Activated CD8-positive, alpha-beta memory T cell treated with anti-CD3 and anti-CD28 coated beads, Interleukin-2, amount 50 U/mL, for 1 hour (primary cell): ENCODE measurements around the gene SLC11A2.

Experiments
- DNase-seq: peaks from one replicate; pipeline ENCODE4 v3.0.0-alpha.2; 2020; ENCODE audit errors: extremely low read depth

The SLC11A2 gene

DNA sequence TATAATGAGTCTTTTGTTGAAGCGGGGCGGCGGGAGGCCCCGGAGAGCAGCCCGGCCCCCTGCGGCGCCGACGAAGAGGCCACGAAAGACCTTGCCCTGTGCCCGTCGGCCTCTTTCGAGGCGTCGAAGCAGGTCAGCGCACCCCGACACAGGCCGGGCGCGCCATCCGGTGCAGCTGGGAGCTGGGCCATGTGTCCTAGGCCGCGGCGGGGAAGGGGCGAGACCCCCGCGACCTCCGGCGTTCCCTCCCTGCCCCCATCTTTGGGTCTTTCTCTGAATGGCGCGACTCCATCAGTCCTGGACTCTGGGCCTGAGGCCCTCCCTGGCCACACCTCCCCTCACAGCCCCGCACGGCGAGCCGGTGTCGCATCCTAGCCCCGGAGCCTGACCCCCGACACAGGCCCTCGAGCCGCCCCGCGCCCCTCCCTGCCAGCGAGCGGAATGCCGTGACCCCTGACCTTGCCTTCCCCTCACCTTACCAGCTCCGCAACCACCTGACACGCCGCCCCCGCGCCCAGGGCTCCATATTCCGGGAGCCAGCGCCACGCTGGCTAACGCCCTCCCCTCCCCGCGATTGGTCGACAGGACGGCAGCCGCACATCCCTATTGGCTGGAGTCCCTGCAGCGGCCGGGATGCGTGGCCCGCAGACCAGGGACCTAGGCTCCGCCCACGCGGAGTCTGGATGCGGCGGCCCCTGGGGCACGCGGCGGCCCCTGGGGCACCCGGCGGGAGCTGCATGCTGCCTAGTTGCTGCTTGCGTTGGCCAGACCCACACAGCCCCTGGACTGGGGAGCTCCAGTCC, at the start of gene SLC11A2:
Gene SLC11A2 (minus strand): TSS at position 549 of the 803 bp plus-strand sequence. CDS start 15,656 bp downstream, outside the sequence.
- DNase-seq: peak; percentile 77

DNA sequence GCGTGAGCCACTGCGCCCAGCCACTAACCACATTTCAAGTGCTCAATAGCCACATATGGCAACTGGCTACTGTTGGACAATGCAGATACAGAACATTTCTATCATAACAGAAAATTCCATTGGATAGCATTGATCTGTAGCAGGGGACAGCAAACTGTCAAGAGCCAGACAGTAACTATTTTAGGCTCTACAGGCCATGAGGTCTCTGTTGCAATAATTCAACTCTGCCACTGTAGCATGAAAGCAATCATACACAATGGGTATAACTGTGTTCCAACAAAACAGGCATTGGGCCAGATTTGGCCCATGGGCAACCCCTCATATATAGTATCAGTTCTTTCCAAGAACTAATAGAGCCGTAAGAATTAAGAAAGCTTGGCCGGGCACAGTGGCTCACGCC, 49.2 kb upstream of the SLC11A2 start:
- no peak for DNase-seq

DNA sequence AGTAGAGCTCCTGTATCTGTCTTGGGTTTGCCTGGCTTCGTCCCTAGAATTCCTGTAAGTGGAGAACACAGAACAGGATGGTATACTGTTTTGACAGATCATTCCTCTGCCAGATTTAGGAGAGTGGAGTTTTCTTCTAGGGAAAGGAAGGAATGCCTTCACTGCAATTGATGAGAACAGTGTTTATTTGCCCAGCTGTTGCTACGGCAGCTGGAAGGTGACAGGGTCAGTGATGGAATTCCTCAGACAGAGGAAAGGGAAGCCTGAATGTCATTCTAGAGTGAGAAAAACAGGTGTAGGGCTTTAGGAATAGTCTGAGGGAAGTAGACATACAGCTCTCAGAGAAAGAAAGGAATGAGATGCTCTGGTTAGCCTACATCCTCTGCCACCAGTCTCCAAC, 45.5 kb upstream of the SLC11A2 start:
- no peak for DNase-seq

DNA sequence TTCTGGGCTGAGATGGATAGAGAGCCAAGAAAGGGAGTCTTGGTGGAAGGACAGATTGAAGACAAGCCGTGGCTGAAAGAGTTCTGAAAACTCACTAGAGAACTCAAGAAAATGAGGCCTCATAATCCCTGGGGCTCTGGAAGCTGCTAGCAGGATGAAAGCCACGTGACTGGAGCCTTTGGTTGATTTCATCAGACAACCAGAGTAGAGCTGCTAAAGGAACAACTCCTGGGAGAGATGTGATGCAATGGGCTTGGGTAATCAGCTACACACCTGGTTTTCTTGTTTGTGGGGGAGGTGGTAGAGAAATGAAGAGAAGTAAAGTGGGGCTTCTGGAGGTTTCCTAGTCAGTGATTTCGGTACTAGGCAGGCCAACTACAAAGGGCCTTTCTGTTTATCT, 43.8 kb upstream of the SLC11A2 start:
- no peak for DNase-seq

DNA sequence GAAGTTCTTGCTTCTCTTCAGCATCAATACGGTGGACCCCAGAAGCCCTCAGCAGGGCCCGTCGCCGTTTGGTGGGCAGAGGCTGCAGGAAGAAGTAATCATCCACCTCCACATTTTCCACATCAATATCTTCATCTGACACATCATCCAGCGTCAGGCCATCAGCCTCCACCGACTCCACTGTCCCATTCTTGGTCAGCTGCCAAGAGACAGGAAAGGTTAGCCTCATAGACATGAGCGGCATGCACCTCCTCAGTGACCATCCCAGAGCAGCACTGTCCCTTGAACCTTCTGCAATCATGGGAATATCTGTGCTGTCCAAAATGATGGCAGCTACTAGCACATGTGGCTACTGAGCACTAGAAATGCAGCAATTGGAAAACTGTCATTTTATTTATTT, 41.6 kb upstream of the SLC11A2 start:
- no peak for DNase-seq

DNA sequence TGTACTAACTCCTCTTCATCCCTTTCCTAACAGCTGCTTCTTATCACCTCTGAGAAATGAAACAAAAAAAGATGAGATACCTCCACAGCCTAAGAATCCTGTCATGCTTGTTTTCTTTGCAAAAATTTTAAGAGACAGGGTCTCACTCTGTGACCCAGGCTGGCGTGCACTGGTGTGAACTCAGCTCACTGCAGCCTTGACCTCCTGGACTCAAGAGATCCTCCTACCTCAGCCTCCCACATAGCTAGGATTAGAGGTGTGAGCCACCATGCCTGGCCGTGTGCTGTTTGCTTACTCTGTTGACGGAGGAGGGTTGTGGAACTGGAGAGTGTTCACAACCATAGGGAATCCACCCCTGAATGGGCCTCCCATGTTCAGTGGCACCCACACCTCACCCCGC, 41.0 kb upstream of the SLC11A2 start:
- no peak for DNase-seq

DNA sequence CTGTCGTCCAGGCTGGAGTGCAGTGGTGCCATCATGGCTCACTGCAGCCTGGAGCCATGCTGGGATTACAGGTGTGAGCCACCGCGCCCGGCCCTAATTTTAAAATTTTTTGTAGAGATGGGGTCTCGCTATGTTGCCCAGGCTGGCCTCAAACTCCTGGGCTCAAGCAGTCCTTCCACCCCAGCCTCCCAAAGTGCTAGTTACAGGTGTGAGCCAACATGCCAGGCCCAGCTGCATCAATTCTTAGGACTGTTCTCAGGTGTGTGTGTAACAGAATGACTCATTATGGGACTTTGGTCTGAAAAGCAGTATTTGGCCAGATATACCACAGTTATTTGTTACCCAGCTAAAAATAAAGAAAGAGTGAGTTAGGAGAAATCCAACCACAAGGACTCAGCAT, 39.3 kb upstream of the SLC11A2 start:
- no peak for DNase-seq

DNA sequence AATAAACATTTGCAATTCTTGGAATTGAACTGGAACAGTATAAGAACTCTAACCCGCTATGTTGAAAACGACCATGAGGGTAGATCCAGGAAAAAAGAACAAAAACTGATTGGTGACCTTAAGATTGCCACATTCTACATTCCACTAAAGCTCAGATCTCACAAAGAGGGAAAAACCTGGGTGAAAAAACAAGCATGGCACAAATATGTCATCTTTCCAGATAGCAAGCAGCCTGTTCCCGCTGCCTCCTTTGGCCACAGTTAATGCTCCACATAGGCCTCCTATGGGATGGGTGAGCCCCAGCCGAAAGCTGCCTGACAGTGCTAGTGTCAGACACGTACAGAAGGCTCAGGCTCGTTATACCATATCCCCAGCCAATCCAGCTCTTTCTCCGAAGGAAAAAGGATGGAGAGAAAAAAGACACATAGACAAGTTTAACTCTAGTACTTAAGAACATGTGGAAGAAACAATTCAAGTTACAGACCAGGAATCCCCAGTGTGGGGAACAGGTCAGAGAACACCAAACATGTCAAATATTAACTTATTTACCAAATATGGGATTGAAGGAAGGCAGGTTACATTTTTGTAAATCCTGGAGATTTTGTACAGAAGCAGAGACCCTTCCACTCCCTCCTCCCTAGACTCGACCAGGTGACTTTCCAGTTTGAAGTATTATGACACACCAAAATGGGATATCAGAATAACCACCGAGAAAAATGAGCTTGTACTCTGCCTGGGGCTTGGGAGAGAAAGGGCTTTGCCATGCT, 36.6 kb upstream of the SLC11A2 start:
- DNase-seq: no peak

DNA sequence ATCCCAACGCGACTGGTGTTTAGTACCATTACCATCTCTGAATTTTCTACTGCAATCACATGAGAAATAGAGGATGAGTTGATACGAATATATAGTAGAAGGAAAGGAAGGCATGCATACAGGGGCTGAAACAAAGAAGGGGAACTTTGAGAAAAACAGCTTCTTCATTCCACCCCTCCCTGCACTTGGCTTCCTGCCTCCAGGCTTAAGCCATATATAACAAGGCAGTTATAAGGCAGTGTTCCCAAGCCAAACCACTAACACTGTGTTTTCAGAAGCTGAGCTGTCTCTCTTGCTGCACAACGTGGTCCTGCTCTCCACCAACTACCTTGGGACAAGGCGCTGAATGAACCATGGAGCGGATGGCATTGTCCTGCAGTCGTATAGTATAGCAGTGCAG, 32.9 kb upstream of the SLC11A2 start:
- no peak for DNase-seq

DNA sequence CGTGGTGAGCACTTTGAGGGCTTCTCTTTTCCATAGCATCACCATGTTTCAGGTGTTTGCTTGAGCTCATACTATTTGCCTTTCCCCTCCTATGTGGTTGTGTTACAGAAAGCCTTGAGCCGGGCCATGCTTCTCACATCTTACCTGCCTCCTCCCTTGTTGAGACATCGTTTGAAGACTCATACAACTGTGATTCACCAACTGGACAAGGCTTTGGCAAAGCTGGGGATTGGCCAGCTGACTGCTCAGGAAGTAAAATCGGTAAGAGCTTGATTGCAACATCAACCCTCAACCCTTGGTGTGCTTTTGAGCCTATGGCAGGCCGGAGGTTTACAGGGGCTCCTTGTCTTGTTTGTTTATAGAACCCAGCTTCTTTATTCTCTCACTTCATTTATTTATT, 30.1 kb upstream of the SLC11A2 start:
- DNase-seq: no peak

DNA sequence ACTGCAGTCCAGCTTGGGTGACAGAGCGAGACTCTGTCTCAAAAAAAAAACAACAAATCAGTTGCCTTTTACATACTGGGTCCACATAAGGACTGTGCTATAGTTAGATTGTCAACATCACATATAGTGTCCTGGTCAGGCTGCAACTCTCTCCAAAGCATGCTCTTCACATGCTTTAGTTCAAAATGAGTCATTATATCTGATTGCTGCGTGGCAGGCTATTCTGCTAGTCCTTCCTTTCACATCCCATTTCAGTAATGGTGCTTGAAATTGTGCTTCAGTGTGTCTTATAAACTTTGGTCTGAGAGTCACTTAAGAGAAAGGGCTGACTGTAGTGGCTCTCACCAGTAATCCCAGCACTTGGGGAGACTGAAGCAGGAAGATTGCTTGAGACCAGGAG, 28.9 kb upstream of the SLC11A2 start:
- no peak for DNase-seq

DNA sequence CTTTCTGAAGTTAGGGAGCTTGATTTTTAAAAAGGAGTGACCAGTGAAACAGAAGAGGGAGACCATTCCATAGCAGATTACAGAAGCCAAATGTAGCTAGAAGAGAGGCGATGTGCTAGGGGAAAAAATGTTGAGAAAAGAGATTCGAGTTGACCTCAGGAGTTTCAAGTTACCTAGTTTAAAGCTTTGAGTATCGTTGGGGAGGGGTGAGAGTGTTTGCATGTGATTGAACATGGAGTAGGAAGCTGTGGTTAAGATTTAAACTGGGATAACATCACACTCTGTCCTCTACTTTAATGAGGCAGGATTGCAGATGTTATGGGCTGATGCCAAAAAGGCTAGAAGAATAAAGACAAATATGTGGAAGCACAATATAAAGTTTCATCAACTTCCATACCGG, 25.6 kb upstream of the SLC11A2 start:
- no peak for DNase-seq

DNA sequence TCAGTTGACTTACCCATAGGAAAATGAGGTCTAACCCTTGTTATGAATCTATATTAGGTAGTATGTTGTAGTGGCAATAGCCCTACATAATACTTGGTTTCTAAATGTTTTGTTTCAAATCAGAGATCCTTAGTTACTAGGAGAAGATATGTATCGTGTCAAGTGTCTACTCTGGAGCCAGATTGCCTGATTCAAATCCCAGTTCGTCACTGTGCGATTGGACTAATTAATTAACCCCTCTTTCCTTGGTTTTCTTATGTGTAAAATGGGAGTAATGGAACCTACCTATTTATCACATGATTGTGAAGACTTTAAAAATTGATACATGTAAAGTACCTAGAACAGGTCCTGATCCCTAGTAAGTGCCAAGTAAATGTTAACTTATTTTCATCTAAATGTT, 23.3 kb upstream of the SLC11A2 start:
- DNase-seq: no peak

DNA sequence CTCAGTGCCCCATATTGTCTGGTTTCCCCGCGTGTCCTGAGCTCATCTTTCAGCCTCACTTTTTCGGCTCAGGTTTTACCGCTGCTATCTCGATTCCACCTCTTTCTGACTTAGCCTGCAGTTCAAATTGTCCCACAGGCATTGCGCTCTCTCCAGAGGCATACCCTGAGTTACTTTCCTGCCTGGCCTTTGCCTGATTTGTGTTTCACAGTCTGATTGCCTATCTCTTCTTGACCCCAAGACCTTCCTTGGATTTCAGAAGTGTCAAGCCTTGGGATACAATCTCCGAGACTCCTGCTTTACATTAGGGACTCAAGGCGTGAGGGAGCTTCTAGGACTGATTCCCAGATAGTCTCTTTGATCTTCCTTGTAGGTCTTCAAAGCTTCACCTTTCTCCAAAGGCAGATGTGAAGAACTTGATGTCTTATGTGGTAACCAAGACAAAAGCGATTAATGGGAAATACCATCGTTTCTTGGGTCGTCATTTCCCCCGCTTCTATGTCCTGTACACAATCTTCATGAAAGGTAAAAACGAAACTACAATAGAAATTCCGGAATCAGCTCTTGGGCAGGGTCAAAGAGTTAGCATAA, 22.6 kb upstream of the SLC11A2 start:
- DNase-seq: no peak

DNA sequence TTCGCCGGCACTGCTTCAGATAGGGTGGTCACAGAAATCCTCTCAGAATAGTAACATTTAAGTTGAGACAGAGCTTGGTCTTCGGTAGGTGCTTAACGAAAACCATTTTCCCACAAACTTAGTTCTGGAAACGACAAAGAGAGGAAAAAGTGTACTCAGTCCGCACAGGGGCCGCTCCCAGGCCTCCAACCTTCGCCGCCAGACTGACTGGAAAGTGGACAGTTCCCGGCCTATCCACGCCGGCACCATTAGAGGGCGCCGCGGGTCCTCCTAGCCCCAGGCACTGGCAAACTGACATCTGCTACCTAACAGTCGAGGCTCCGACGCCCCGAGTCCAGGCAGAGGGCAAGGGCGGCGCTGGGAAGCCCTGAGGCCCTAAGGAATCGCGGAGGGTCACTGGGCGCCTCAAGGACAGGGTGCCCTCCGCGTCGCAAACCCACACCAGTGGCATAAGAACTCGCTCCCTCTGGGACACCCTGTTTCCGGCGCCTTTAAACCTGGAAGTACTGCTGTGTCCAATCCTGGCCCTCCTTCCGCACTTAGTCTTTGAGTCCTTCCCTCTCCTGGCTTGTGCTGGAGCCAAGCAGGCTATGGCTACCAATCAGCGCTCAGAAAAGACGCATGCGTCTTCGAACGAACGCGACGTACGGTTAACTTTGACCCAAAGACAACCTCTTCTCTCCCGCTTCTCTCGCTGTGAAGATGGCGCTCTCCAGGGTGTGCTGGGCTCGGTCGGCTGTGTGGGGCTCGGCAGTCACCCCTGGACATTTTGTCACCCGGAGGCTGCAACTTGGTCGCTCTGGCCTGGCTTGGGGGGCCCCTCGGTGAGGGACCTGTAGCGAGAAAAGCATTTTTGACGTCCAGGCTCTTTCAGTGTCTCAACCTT, 21.7 kb upstream of the SLC11A2 start, which contains the start of gene LETMD1:
Gene LETMD1 (plus strand): TSS at position 673 of the 886 bp plus-strand sequence. CDS start 30 bp downstream, at position 703.
- DNase-seq: peak; percentile 80

DNA sequence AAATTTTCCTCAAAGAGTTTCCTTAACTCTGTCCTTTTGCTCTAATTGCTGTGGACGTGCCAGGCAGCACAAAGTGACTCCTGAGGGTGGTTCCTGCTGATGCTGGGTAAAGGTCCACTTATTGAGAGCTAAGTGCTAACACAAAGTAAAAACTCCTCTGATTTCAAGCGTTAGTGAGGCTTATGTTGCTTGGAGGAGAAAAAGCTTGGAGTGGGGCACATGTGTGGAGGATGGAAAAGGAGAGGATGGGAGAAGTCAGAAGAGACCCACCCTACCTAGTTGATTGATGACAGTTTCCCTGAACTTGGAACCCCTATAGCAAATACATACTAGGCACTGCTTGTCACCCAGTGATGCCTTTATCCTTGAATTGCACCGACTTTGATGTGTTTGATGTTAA, 10.1 kb upstream of the SLC11A2 start:
- no peak for DNase-seq

DNA sequence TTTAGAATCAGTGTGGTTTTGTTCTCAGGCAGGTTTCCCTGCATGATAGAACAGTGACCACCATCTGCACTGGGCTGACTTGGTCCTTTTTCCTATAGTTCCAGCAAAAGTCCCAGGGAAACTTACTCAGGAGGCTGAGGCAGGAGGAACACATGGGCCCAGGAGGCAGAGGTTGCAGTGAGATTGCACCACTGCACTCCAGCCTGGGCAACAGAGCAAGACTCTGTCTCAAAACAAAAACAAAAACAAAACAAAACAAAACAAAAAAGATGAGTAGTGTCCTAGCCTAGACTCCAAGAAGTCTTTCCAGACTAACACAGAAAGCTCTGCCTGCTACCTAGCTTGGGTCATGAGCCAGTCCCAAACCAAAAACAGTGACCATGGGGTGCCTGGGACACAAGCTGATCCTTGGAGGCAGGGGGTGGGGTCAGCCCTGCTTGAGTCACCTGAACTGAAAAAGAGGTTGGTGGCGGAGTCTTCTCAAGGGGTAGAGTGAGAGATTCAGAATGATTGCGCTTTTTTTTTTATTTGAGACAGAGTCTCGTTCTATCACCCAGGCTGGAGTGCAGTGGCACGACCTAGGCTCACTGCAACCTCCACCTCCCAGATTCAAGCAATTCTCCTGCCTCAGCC, 7.4 kb upstream of the SLC11A2 start:
- no peak for DNase-seq

DNA sequence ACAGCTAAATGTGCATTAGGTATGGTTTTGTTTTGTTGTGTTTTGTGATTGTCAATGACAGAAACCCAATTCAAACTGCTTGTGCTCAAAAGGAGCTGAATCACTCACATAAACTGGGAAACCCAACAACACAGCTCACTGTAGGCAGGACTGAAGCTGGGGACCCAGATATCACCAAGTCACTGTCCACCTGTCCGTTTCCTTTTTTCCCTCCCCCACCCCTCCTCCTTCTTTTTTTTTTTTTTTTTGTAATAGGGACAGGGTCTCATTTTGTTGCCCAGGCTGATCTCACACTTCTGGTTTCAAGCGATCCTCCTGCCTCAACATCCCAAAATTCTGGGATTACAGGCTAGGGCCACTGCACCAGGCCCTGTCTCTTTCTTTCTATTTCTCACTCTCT, 6.9 kb upstream of the SLC11A2 start:
- no peak for DNase-seq

DNA sequence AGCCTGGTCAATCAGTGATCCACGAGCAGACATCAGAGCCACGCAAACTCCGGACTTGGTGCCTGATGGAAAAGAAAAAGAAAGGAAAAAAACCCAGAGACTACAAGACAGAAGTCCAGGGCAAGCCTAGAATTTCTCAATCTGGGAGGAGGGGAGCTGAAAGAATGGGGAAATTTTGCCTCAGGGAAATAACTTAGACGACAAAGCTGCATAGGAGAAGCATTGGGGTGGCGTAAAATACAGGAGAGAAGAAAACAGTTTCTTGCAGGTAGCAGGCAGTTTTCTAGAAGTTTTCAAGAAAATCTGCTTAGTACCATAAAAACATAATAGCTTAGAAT, 2.6 kb upstream of the SLC11A2 start:
- DNase-seq: no peak

DNA sequence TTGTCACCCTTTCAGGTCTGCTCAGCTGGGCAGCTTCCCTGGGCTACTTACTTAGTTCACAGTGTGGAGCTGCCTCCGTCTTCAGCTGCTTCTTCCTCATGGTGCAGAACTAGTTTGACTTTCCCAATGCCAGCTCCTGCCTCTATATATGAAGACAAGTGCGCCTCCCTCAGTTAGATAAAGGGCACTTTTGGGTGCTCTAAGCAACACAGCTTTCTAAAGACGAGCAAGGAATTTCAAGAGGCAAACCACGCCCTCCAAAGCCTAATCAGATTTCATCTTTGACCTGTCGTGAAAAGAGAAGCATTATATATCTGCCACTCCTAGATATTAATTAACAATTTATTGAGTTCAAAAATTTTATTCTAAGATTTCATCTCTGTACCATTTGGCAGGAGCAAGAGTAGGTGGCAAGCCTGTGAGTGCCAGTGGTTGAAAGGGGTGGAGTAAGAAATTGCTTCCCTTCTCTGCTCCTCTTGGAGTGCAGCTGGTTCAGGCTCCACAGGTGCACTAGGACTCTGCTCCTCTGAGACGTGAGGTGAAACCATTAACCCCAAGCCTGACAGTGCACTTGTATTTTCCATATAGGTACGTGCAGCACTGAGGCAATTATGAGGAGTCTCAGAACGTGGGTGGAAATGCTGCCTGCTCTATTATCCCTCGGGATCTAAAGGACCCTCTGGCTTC, 2.1 kb upstream of the SLC11A2 start:
- no peak for DNase-seq

DNA sequence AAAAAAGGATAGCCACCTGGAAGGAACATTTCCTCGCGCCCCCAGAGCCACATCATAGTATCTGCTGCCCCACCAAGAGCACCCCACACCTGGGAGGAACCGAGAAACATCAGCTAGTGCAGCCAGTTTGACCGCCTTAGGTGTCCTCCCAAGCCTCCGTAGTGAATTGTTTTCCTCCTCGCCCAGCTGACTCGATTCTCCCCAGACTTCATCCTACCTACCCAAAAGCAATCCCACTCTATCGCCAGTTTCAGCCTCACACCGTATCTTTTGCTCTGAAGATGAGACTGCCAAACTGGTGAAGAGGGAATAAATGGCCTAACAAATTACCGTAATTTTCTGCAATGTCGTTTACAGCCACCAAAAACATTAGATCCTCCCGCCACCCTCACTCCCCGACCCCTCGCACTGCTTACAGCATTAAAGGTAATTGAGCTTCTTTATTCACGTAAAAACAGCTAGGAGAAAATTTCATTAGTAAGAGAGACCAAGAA, 1.2 kb upstream of the SLC11A2 start:
- no peak for DNase-seq
